Prostate gland (tissue), 2 donors: ENCODE results near the gene TMEM218.

Source experiments
- POLR2A ChIP-seq: fragments of 450-650 bp; IDR thresholded peaks from one replicate; pipeline ENCODE4 v1.6.1; 2016; ENCODE audit warnings: antibody characterized with exemption, mild to moderate bottlenecking
- TF ChIP-seq, protein P1 (sequence below), 4 experiments: fragments of 200-600 bp in 2 of 4; fragments of 450-650 bp in 2 of 4; sonication (generic) in 2 of 4; IDR thresholded peaks; 1 replicate in 3 of 4; 2 replicates in 1 of 4; pipeline ENCODE4 v1.5.1; 2016 to 2019; ENCODE audit warnings: antibody characterized with exemption in 4 of 4, mild to moderate bottlenecking in 2 of 4, moderate library complexity in 2 of 4

DNA sequence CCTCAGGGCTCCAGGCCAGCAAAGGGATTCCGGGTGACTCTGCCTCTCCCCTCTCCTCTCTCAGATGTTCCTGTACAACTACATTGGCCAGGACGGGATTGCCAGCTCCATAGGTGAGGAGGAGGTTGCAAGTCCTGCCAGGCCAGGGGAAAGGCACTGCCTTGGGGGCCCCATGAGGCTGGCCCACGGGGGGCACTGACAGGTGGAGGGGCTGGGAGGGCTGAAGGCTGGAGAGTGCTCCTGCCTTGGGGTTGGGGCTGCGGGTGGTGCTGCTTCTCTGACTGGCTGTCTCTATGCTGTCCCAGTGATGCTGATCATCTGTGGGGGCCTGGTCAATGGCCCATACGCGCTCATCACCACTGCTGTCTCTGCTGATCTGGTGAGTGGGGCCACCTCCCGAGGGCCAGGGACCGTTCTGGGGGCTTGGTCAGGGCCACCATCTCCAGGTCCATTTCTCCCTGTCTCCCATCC lies 26.6 kb downstream of the TMEM218 start:
- no peak for TF ChIP-seq POLR2A
- TF ChIP-seq, protein P1, sequence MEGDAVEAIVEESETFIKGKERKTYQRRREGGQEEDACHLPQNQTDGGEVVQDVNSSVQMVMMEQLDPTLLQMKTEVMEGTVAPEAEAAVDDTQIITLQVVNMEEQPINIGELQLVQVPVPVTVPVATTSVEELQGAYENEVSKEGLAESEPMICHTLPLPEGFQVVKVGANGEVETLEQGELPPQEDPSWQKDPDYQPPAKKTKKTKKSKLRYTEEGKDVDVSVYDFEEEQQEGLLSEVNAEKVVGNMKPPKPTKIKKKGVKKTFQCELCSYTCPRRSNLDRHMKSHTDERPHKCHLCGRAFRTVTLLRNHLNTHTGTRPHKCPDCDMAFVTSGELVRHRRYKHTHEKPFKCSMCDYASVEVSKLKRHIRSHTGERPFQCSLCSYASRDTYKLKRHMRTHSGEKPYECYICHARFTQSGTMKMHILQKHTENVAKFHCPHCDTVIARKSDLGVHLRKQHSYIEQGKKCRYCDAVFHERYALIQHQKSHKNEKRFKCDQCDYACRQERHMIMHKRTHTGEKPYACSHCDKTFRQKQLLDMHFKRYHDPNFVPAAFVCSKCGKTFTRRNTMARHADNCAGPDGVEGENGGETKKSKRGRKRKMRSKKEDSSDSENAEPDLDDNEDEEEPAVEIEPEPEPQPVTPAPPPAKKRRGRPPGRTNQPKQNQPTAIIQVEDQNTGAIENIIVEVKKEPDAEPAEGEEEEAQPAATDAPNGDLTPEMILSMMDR (IDR thresholded peaks at IDR 0.05), result no peak
